ENCODE results near the gene EMC10. TPM values are rescaled to one million over a fixed set of nuclear protein-coding genes. Genes with fewer than 3 reads are reported as not detected.

The EMC10 gene
- total and polyA plus RNA-seq, 10 of the 15 experiments (the other 5 are each of a cell fraction or from before 2014, with no cell fraction given) = 2.5 to 77.3 (median 20.3) TPM

DNA sequence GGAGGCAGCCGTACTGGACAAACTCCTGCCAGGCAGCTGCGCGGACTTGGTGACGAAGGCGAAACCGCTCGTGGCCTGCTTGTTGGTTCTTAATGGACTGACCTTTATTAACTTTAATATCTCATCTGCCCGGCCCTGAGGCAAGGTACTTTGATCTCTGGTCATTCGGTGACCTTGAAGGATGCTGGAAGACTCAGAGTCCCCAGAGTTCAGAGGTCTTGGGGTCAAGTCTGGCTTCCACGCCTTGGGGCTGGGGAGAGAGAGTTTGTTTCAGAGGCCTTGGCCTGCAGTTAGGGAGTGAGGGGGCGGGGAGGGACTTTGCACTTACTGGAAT, 9.6 kb upstream of the EMC10 start:
- ChIA-PET RAD21 (ENCODE audit: unreplicated experiment) (no interaction called here), SMC1A (ENCODE audit: uncharacterized antibody, unreplicated experiment) (interaction anchor here (0.9 kb wide), 1 partner anchor 109 kb away, joined by 3 read pairs; no protein-coding TSS in a partner anchor), POLR2A (no interaction called here), CTCF (interaction anchor here (0.6 to 1.5 kb wide), 3 partner anchors 98 to 470 kb away, joined by 3 to 6 read pairs (median 4); no protein-coding TSS in a partner anchor)
- no peak overlapping the region for H3K4me2 ChIP-seq (ENCODE audit: control insufficient read depth, insufficient read depth)
- H3K79me2 ChIP-seq (ENCODE audit: control insufficient read depth, insufficient read depth, low read length) = no peaks in the 10 kb centered on the region
- H3K9me3 ChIP-seq (replicated peaks; ENCODE audit: control insufficient read depth, insufficient read depth, low read length) = no peaks in the 10 kb centered on the region
- H2AFZ ChIP-seq (ENCODE audit: control insufficient read depth, low read depth, low read length) = no peak overlapping the region
- no peak overlapping the region for H3K9ac ChIP-seq (ENCODE audit: control insufficient read depth, insufficient read depth, low read length)
- H3K27me3 ChIP-seq (replicated peaks in 1 of 2; ENCODE audit: control insufficient read depth in 2 of 2, insufficient read depth in 2 of 2, low read length in 1 of 2) = no peaks in the 10 kb centered on the region
- DNase-seq (ENCODE audit: low read depth, low spot score) (no peak), ATAC-seq (no peak), FAIRE-seq (no peak)
- no peak overlapping the region for H3K27ac ChIP-seq (ENCODE audit: control insufficient read depth, insufficient read depth)
- no peaks in the 10 kb centered on the region for H4K20me1 ChIP-seq (ENCODE audit: control insufficient read depth, insufficient read depth)
- no peaks in the 10 kb centered on the region for H3K36me3 ChIP-seq (ENCODE audit: control insufficient read depth in 2 of 2, insufficient read depth in 2 of 2, low read length in 1 of 2)
- in situ Hi-C loops (cut with MboI) (no loop called here), intact Hi-C loops (cut with micrococcal nuclease; ENCODE audit: unreplicated experiment) (no loop called here)
- H3K4me1 ChIP-seq (ENCODE audit: control insufficient read depth, insufficient read depth, low read length) = 0 out of 2 replicates have a peak, but pooled peaks cover under 1% of the 10 kb centered on the region
- 60% methylated on average over 11 of the region's 11 CpGs for WGBS (ENCODE audit: insufficient coverage, insufficient replicate concordance, low lambda C conversion rate, missing lambda C conversion rate)
- no TSS peak for BruUV-seq (replicated peaks)
- no peak overlapping the region for H3K4me3 ChIP-seq
- TF ChIP-seq, protein P1, sequence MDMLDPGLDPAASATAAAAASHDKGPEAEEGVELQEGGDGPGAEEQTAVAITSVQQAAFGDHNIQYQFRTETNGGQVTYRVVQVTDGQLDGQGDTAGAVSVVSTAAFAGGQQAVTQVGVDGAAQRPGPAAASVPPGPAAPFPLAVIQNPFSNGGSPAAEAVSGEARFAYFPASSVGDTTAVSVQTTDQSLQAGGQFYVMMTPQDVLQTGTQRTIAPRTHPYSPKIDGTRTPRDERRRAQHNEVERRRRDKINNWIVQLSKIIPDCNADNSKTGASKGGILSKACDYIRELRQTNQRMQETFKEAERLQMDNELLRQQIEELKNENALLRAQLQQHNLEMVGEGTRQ (IDR thresholded peaks at IDR 0.05; ENCODE audit: borderline replicate concordance, low read depth, low read length) = no peak
- TF ChIP-seq, protein P2, sequence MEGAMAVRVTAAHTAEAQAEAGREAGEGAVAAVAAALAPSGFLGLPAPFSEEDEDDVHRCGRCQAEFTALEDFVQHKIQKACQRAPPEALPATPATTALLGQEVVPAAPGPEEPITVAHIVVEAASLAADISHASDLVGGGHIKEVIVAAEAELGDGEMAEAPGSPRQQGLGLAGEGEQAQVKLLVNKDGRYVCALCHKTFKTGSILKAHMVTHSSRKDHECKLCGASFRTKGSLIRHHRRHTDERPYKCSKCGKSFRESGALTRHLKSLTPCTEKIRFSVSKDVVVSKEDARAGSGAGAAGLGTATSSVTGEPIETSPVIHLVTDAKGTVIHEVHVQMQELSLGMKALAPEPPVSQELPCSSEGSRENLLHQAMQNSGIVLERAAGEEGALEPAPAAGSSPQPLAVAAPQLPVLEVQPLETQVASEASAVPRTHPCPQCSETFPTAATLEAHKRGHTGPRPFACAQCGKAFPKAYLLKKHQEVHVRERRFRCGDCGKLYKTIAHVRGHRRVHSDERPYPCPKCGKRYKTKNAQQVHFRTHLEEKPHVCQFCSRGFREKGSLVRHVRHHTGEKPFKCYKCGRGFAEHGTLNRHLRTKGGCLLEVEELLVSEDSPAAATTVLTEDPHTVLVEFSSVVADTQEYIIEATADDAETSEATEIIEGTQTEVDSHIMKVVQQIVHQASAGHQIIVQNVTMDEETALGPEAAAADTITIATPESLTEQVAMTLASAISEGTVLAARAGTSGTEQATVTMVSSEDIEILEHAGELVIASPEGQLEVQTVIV (IDR thresholded peaks at IDR 0.05; ENCODE audit: borderline replicate concordance, partially characterized antibody) = no peak
- TF ChIP-seq, protein P3, sequence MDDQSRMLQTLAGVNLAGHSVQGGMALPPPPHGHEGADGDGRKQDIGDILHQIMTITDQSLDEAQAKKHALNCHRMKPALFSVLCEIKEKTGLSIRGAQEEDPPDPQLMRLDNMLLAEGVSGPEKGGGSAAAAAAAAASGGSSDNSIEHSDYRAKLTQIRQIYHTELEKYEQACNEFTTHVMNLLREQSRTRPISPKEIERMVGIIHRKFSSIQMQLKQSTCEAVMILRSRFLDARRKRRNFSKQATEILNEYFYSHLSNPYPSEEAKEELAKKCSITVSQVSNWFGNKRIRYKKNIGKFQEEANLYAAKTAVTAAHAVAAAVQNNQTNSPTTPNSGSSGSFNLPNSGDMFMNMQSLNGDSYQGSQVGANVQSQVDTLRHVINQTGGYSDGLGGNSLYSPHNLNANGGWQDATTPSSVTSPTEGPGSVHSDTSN (IDR thresholded peaks at IDR 0.05; ENCODE audit: insufficient replicate concordance, low read depth, low read length) = no peak
- TF ChIP-seq HCFC1 (IDR thresholded peaks at IDR 0.05; ENCODE audit: low read length) = no peak
- TF ChIP-seq HDGF (IDR thresholded peaks at IDR 0.05) = no peak
- TF ChIP-seq STAT3 (IDR thresholded peaks at IDR 0.05; ENCODE audit: low read depth, low read length) = no peak
- TF ChIP-seq, protein P4, sequence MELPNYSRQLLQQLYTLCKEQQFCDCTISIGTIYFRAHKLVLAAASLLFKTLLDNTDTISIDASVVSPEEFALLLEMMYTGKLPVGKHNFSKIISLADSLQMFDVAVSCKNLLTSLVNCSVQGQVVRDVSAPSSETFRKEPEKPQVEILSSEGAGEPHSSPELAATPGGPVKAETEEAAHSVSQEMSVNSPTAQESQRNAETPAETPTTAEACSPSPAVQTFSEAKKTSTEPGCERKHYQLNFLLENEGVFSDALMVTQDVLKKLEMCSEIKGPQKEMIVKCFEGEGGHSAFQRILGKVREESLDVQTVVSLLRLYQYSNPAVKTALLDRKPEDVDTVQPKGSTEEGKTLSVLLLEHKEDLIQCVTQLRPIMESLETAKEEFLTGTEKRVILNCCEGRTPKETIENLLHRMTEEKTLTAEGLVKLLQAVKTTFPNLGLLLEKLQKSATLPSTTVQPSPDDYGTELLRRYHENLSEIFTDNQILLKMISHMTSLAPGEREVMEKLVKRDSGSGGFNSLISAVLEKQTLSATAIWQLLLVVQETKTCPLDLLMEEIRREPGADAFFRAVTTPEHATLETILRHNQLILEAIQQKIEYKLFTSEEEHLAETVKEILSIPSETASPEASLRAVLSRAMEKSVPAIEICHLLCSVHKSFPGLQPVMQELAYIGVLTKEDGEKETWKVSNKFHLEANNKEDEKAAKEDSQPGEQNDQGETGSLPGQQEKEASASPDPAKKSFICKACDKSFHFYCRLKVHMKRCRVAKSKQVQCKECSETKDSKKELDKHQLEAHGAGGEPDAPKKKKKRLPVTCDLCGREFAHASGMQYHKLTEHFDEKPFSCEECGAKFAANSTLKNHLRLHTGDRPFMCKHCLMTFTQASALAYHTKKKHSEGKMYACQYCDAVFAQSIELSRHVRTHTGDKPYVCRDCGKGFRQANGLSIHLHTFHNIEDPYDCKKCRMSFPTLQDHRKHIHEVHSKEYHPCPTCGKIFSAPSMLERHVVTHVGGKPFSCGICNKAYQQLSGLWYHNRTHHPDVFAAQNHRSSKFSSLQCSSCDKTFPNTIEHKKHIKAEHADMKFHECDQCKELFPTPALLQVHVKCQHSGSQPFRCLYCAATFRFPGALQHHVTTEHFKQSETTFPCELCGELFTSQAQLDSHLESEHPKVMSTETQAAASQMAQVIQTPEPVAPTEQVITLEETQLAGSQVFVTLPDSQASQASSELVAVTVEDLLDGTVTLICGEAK (IDR thresholded peaks at IDR 0.05; ENCODE audit: borderline replicate concordance) = no peak
- no peak for TF ChIP-seq MYB (IDR thresholded peaks at IDR 0.05; ENCODE audit: borderline replicate concordance, low read depth, low read length)
- TF ChIP-seq, protein P5, sequence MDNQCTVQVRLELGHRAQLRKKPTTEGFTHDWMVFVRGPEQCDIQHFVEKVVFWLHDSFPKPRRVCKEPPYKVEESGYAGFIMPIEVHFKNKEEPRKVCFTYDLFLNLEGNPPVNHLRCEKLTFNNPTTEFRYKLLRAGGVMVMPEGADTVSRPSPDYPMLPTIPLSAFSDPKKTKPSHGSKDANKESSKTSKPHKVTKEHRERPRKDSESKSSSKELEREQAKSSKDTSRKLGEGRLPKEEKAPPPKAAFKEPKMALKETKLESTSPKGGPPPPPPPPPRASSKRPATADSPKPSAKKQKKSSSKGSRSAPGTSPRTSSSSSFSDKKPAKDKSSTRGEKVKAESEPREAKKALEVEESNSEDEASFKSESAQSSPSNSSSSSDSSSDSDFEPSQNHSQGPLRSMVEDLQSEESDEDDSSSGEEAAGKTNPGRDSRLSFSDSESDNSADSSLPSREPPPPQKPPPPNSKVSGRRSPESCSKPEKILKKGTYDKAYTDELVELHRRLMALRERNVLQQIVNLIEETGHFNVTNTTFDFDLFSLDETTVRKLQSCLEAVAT (IDR thresholded peaks at IDR 0.05) = no peak
- TF ChIP-seq SMC3 (IDR thresholded peaks at IDR 0.05; ENCODE audit: borderline replicate concordance, low read length) = no peak
